HUES48 (cell line): ENCODE results near the gene MYPOP.
"Not testable (repeated sequence)": the region's sequence is repeated elsewhere in the genome, so short reads cannot be mapped to it uniquely, and the experiment has no call there.

Experiments used
- H3K27ac ChIP-seq: one replicate; pipeline ENCODE4 v1.7.0; 2013; ENCODE audit warnings: low read depth, low read length, inconsistent platforms
- H3K27me3 ChIP-seq: 2 replicates; pipeline ENCODE4 v1.6.1; 2013; ENCODE audit warnings: mild to moderate bottlenecking, low read length; ENCODE audit not compliant: control insufficient read depth, insufficient read depth
- H3K36me3 ChIP-seq: 2 replicates; pipeline ENCODE4 v1.6.1; 2013; ENCODE audit warnings: low read length; ENCODE audit not compliant: control insufficient read depth, insufficient read depth
- H3K4me1 ChIP-seq: 2 replicates; pipeline ENCODE4 v1.6.1; 2013; ENCODE audit warnings: mild to moderate bottlenecking, low read length; ENCODE audit not compliant: control insufficient read depth, insufficient read depth
- H3K4me3 ChIP-seq: 2 replicates; pipeline ENCODE4 v1.5.1; 2013; ENCODE audit warnings: mild to moderate bottlenecking, low read depth, low read length
- H3K9ac ChIP-seq: 2 replicates; pipeline ENCODE4 v1.6.1; 2013; ENCODE audit warnings: mild to moderate bottlenecking, low read depth, low read length, moderate library complexity
- H3K9me3 ChIP-seq: 2 replicates; pipeline ENCODE4 v1.6.1; 2013; ENCODE audit warnings: low read length; ENCODE audit not compliant: control insufficient read depth, insufficient read depth

The MYPOP gene

GRCh38 chr19:45870798-45871197 is 31.6 kb downstream of the MYPOP start:
- Histone ChIP-seq H3K27me3 (no peaks in the 10 kb centered on the region), H3K9me3 (no peaks in the 10 kb centered on the region), H3K4me3 (no peak overlapping the region), H3K4me1 (peaks cover 6% of the 10 kb centered on the region; the same call in 1 of the 2 replicates), H3K36me3 (peaks cover 22% of the 10 kb centered on the region), H3K27ac (no peak overlapping the region), H3K9ac (no peak overlapping the region)

- H3K27ac ChIP-seq, H3K36me3 ChIP-seq, H3K9ac ChIP-seq, H3K4me3 ChIP-seq, H3K9me3 ChIP-seq, H3K27me3 ChIP-seq: not testable (repeated sequence)
- peaks cover 12% of the 10 kb centered on the region; the same call in 1 of the 2 replicates for H3K4me1 ChIP-seq
Observed at GRCh38 chr19:45867241-45867640, 35.2 kb downstream of the MYPOP start.

GRCh38 chr19:45866400-45867176 is 35.8 kb downstream of the MYPOP start:
- no peaks in the 10 kb centered on the region for H3K27me3 ChIP-seq
- H3K27ac ChIP-seq: no peak overlapping the region
- no peaks in the 10 kb centered on the region for H3K9me3 ChIP-seq
- peaks cover 12% of the 10 kb centered on the region; the same call in 1 of the 2 replicates for H3K4me1 ChIP-seq
- no peak overlapping the region for H3K9ac ChIP-seq
- peak overlapping the region; percentile 22; the same call in 1 of the 2 replicates for H3K4me3 ChIP-seq
- H3K36me3 ChIP-seq: 0 out of 2 replicates have a peak, but pooled peaks cover 4% of the 10 kb centered on the region

- Histone ChIP-seq H3K9me3 (no peaks in the 10 kb centered on the region), H3K9ac (no peak overlapping the region), H3K36me3 (peaks cover 10% of the 10 kb centered on the region; the same call in 1 of the 2 replicates), H3K27ac (no peak overlapping the region), H3K27me3 (no peaks in the 10 kb centered on the region), H3K4me3 (peak overlapping the region; percentile 89), H3K4me1 (peaks cover 12% of the 10 kb centered on the region; the same call in 1 of the 2 replicates)
Observed at GRCh38 chr19:45865269-45865948, 37.0 kb downstream of the MYPOP start.

- Histone ChIP-seq H3K4me3 (peak overlapping the region; percentile 89), H3K4me1 (peaks cover 12% of the 10 kb centered on the region; the same call in 1 of the 2 replicates), H3K9me3 (no peaks in the 10 kb centered on the region), H3K27me3 (no peaks in the 10 kb centered on the region), H3K9ac (peak overlapping the region; percentile 67), H3K27ac (peak overlapping the region; percentile 35), H3K36me3 (peaks cover 17% of the 10 kb centered on the region)
Observed at GRCh38 chr19:45864629-45865082, 37.8 kb downstream of the MYPOP start.

GRCh38 chr19:45863840-45864628 is 38.4 kb downstream of the MYPOP start, which contains the start of gene FOXA3:
TSS of gene FOXA3 (plus strand) at chr19:45864326. CDS start at chr19:45864457, 131 bp downstream.
- peak within 1 kb of the TSS; percentile 89 for H3K4me3 ChIP-seq
- no peaks in the 10 kb centered on the region for H3K27me3 ChIP-seq
- no peaks in the 10 kb centered on the region for H3K9me3 ChIP-seq
- peak within 1 kb of the TSS; percentile 67 for H3K9ac ChIP-seq
- peaks cover 12% of the 10 kb centered on the region; the same call in 1 of the 2 replicates for H3K4me1 ChIP-seq
- H3K36me3 ChIP-seq: peaks cover 21% of the 10 kb centered on the region
- peak within 1 kb of the TSS; percentile 35 for H3K27ac ChIP-seq

GRCh38 chr19:45863335-45863839 is 39.0 kb downstream of the MYPOP start:
- H3K27me3 ChIP-seq: no peaks in the 10 kb centered on the region
- no peaks in the 10 kb centered on the region for H3K9me3 ChIP-seq
- peak overlapping the region; percentile 4 for H3K27ac ChIP-seq
- peak overlapping the region; percentile 89 for H3K4me3 ChIP-seq
- H3K36me3 ChIP-seq: peaks cover 25% of the 10 kb centered on the region
- H3K4me1 ChIP-seq: peaks cover 12% of the 10 kb centered on the region; the same call in 1 of the 2 replicates
- no peak overlapping the region for H3K9ac ChIP-seq

- Histone ChIP-seq H3K4me3 (peak within 1 kb of the TSS; percentile 89), H3K36me3 (peaks cover 26% of the 10 kb centered on the region), H3K27ac (peak within 1 kb of the TSS; percentile 91), H3K4me1 (peaks cover 12% of the 10 kb centered on the region; the same call in 1 of the 2 replicates), H3K9ac (peak within 1 kb of the TSS; percentile 88), H3K27me3 (no peaks in the 10 kb centered on the region), H3K9me3 (no peaks in the 10 kb centered on the region)
Observed at GRCh38 chr19:45862564-45863334, 39.7 kb downstream of the MYPOP start, which contains the start of gene SYMPK. TSS of gene SYMPK (minus strand) at chr19:45863147. CDS start at chr19:45854495, 8,652 bp downstream.

GRCh38 chr19:45862271-45862563 is 40.2 kb downstream of the MYPOP start:
- Histone ChIP-seq H3K36me3 (peaks cover 26% of the 10 kb centered on the region), H3K4me1 (peaks cover 12% of the 10 kb centered on the region; the same call in 1 of the 2 replicates), H3K9me3 (no peaks in the 10 kb centered on the region), H3K4me3 (peak overlapping the region; percentile 89), H3K9ac (peak overlapping the region; percentile 88), H3K27ac (peak overlapping the region; percentile 91), H3K27me3 (no peaks in the 10 kb centered on the region)
